ENCODE data around the gene GFOD2.
"Not testable (repeated sequence)": the region's sequence is repeated elsewhere in the genome, so short reads cannot be mapped to it uniquely, and the experiment has no call there.

The GFOD2 gene

DNA sequence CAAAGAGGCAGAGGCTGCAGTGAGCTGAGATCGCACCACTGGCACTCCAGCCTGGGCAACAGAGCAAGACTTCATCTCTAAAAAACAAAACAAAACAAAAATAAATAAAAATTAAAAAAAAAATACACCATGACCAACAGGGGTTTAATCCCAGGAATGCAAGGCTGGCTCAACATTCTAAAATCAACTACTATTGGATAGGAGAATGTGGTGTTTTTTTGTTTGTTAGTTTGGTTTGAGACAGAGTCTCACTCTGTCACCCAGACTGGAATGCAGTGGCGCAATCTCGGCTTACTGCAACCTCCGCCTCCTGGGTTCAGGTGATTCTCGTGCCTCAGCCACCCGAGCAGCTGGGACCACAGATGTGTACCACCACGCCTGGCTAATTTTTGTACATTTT, 19.9 kb downstream of the GFOD2 start:
- H3K36me3 ChIP-seq (ENCODE audit: control insufficient read depth, insufficient read depth, low read length): no peaks in the 10 kb centered on the region
- H3K27me3 ChIP-seq (ENCODE audit: control insufficient read depth, insufficient read depth, low read length): no peaks in the 10 kb centered on the region
- no peaks in the 10 kb centered on the region for H3K9me3 ChIP-seq (ENCODE audit: control insufficient read depth, insufficient read depth, low read length)
- no peak overlapping the region for H3K4me3 ChIP-seq (ENCODE audit: low read depth, low read length)
- H3K9ac ChIP-seq (ENCODE audit: low read depth, low read length): no peak overlapping the region
- peaks cover 2% of the 10 kb centered on the region for H3K4me1 ChIP-seq (ENCODE audit: control insufficient read depth, insufficient read depth, low read length)

DNA sequence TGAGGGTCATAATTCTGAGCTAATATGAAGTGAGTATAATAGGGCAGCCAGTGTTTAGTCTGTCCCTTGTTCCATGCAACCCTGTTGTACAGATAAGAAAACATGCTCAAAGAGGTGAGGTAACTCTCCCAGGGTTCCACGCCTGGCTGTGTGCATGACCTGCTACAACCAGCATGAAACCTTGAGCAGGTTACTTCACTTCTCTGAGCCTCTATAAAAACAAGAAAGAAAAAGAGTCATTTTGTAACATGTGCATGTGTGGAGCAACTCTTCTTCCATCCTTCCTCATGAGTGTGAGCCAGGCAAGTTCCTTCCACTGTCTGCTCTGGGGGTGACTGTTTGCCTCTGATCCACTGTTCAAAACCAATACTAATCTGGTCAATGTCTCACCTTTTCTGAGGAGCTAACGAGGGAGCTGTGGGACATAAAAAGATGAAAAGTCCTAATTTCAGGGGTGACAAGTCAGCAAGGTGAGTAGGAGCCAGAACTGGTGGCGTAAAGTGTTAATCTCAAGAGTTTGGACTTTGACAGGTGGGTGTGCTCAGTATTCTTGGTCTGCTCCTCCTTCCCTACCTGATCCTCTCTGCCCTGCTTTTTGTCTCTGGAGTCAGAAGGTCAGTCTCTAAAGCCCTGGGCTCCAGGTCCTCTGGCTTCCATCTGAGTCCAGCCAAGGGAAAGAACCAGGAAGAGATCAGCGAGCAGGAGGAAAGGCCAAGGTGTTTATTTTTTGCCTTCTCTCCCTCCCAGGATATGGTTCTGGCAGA, 21.5 kb downstream of the GFOD2 start:
- Histone ChIP-seq H3K4me1 (ENCODE audit: control insufficient read depth, insufficient read depth, low read length) (peaks cover 2% of the 10 kb centered on the region), H3K4me3 (ENCODE audit: low read depth, low read length) (no peak overlapping the region), H3K36me3 (ENCODE audit: control insufficient read depth, insufficient read depth, low read length) (no peaks in the 10 kb centered on the region), H3K9ac (ENCODE audit: low read depth, low read length) (no peak overlapping the region), H3K9me3 (ENCODE audit: control insufficient read depth, insufficient read depth, low read length) (no peaks in the 10 kb centered on the region), H3K27me3 (ENCODE audit: control insufficient read depth, insufficient read depth, low read length) (no peaks in the 10 kb centered on the region)

DNA sequence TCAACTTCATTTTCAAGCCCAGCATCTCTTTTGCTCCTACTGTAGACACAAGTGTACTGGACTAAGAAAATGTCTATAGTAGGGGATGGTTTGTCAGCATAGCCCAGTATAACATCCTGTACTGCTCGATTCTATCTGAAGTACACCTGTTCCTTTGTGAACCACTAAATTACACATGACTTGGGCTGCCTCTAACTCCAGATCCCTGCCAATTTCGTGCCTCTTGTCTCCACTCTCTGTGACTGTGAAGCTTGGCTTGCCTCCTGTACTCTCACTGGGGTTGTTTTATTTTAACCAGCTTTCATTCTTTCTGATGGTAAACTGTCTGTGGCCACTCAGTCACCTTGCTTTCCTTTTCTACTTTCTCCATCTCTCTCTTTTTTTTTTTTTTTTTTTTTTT, 24.5 kb downstream of the GFOD2 start:
- no peaks in the 10 kb centered on the region for H3K27me3 ChIP-seq (ENCODE audit: control insufficient read depth, insufficient read depth, low read length)
- H3K9ac ChIP-seq (ENCODE audit: low read depth, low read length): no peak overlapping the region
- H3K9me3 ChIP-seq (ENCODE audit: control insufficient read depth, insufficient read depth, low read length): no peaks in the 10 kb centered on the region
- no peaks in the 10 kb centered on the region for H3K36me3 ChIP-seq (ENCODE audit: control insufficient read depth, insufficient read depth, low read length)
- H3K4me3 ChIP-seq (ENCODE audit: low read depth, low read length): no peak overlapping the region
- no peaks in the 10 kb centered on the region for H3K4me1 ChIP-seq (ENCODE audit: control insufficient read depth, insufficient read depth, low read length)

DNA sequence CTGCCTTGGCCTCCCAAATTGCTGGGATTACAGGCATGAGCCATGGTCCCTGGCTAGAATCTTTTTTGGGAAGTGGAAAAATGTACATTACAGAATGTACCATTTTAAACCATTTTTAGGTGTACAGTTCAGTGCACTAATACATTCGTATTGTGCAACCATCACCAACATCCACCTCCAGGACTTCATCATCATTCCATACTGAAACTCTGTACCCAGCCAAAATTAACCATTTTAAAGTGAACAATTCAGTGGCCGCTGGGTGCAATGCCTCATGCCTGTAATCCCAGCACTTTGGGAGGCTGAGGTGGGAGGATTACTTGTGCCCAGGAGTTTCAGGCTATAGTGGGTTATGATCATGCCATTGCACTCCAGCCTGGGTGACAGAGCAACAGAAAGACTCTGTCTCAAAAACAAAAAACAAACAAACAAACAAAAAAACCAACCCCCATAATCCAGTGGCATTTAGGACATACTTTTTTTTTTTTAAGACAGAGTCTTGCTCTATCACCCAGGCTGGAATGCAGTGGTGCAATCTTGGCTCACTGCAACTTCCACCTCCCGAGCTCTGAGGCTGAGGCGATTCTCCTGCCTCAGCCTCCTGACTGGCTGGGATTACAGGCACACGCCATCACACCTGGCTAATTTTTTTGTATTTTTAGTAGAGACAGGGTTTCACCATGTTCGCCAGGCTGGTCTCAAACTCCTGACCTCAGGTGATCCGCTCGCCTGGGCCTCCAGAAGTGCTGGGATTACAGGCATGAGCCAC, 25.4 kb downstream of the GFOD2 start:
- H3K9me3 ChIP-seq (ENCODE audit: control insufficient read depth, insufficient read depth, low read length); H3K9ac ChIP-seq (ENCODE audit: low read depth, low read length); H3K4me3 ChIP-seq (ENCODE audit: low read depth, low read length); H3K36me3 ChIP-seq (ENCODE audit: control insufficient read depth, insufficient read depth, low read length); H3K27me3 ChIP-seq (ENCODE audit: control insufficient read depth, insufficient read depth, low read length); H3K4me1 ChIP-seq (ENCODE audit: control insufficient read depth, insufficient read depth, low read length): not testable (repeated sequence)

DNA sequence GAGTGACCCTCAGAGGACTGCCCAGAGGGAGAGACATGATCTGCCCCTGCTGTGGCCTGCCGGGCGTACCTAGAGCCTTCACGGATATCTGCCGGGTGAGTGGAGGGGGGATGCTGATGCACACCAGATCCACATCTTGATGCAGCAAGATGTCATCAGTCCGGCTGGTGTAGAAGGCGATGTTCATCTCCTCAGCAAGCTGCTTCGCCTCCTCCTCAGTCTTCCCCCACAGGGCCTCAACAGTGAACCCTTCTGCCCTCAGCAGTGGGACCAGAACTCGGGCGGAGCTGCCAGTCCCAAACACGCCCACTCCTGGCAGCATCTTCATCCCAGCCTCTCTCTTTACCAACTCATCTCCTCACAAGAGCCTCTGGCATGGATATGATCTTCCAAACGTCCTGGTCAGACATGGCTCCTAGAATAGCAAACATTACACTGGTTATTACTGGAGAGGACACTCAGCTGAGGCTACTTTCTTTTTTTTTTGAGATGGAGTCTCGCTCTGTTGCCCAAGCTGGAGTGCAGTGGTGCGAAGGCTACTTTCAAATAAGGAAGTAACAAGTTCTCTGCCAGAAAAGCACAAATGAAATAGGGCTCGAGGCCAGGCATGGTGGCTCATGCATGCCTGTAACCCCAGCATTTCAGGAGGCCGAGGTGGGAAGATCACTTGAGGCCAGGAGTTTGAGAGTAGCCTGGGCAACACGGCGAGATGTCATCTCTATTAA, 33.6 kb downstream of the GFOD2 start:
- Histone ChIP-seq H3K36me3 (ENCODE audit: control insufficient read depth, insufficient read depth, low read length) (peaks cover 10% of the 10 kb centered on the region), H3K9me3 (ENCODE audit: control insufficient read depth, insufficient read depth, low read length) (no peaks in the 10 kb centered on the region), H3K4me1 (ENCODE audit: control insufficient read depth, insufficient read depth, low read length) (no peaks in the 10 kb centered on the region), H3K9ac (ENCODE audit: low read depth, low read length) (no peak overlapping the region), H3K4me3 (ENCODE audit: low read depth, low read length) (no peak overlapping the region), H3K27me3 (ENCODE audit: control insufficient read depth, insufficient read depth, low read length) (no peaks in the 10 kb centered on the region)

DNA sequence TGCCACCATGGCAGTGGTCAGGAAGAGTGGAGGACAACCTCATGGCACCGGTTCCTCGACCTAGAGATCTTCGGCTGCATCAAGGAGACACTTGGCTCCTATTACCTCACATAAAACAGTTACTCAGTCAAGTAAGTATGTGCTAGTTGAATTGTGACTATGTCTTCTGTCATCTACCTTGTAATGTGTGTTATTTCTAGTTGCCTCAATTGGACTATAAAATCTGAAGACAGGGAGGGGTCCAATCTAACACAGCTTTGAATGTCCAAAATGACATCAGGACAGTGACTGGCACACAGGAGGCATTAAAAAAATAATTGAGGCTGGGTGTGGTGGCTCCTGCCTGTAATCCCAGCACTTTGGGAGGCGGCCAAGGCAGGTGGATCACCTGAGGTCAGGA, 35.3 kb downstream of the GFOD2 start:
- Histone ChIP-seq H3K4me1 (ENCODE audit: control insufficient read depth, insufficient read depth, low read length) (no peaks in the 10 kb centered on the region), H3K27me3 (ENCODE audit: control insufficient read depth, insufficient read depth, low read length) (no peaks in the 10 kb centered on the region), H3K9ac (ENCODE audit: low read depth, low read length) (no peak overlapping the region), H3K9me3 (ENCODE audit: control insufficient read depth, insufficient read depth, low read length) (no peaks in the 10 kb centered on the region), H3K4me3 (ENCODE audit: low read depth, low read length) (no peak overlapping the region), H3K36me3 (ENCODE audit: control insufficient read depth, insufficient read depth, low read length) (peaks cover 10% of the 10 kb centered on the region)

DNA sequence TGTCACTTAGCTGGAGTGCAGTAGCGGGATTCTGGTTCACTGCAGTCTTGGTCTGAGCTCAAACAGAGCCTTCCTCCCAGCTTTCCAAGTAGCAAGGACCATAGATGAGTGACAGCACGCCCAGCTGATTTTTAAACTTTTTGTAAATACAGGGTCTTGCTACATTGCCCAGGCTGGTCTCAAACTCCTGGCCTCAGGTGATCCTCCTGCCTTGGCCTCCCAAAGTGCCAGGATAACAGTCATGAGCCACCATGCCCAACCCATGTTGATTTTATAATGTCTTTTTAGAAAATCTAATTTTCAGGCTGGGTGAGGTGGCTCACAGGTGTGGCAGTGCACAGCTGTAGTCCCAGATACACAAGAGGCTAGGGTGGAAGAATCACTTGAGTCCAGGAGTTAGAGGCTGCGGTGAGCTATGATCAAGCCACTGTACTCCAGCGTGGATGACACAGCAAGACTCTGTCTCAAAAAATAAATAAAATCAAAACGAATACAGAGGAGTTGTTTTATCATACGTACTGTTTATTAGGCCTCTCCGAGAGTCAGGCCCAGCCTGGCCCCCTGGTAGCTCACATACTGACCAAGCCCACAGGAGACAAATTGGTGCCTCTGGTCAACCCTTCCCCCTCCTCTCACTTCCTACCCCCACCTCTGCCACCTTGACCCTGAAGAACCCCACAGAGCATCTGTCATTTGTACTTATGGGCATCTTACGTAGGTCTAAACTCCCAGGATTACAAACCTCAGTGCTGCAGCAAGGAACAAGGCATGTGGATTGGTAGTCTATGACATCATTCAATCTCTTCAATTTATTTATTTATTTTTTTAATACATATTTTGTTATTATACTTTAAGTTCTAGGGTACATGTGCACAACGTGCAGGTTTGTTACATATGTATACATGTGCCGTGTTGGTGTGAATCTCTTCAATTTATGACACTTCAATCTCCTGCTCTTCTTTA, 38.9 kb downstream of the GFOD2 start:
- Histone ChIP-seq H3K4me1 (ENCODE audit: control insufficient read depth, insufficient read depth, low read length) (no peaks in the 10 kb centered on the region), H3K4me3 (ENCODE audit: low read depth, low read length) (no peak overlapping the region), H3K27me3 (ENCODE audit: control insufficient read depth, insufficient read depth, low read length) (no peaks in the 10 kb centered on the region), H3K9me3 (ENCODE audit: control insufficient read depth, insufficient read depth, low read length) (no peaks in the 10 kb centered on the region), H3K9ac (ENCODE audit: low read depth, low read length) (no peak overlapping the region), H3K36me3 (ENCODE audit: control insufficient read depth, insufficient read depth, low read length) (peaks cover 12% of the 10 kb centered on the region)

DNA sequence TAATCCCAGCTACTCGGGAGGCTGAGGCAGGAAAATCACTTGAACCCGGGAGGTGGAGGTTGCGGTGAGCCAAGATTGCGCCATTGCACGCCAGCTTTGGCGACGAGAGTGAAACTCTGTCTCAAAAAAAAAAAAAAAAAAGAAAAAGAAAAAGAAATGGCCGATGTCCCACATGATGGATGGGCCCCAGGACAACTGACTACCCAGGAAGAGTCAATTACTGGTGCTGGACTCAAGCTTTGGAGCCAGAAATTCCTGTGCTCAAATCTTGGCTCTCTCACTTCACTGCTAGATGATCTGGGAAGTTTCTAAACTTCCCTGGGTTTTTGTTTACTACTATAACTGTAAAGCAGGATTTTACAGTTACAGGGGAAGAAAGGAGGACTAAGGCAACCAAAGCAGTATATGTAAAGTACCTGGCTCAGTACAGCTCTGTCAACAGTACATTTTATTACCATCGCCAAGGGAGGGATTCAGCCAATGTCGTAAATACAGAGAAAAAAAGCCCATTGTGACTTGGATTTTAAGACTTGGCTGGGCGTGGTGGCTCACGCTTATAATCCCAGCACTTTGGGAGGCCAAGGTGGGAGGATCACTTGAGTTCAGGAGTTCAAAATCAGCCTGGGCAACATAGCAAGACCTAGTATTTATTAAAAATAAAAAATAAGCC, 40.6 kb downstream of the GFOD2 start:
- H3K4me3 ChIP-seq (ENCODE audit: low read depth, low read length): no peak overlapping the region
- no peak overlapping the region for H3K9ac ChIP-seq (ENCODE audit: low read depth, low read length)
- H3K9me3 ChIP-seq (ENCODE audit: control insufficient read depth, insufficient read depth, low read length): no peaks in the 10 kb centered on the region
- H3K4me1 ChIP-seq (ENCODE audit: control insufficient read depth, insufficient read depth, low read length): no peaks in the 10 kb centered on the region
- H3K36me3 ChIP-seq (ENCODE audit: control insufficient read depth, insufficient read depth, low read length): peaks cover 6% of the 10 kb centered on the region
- no peaks in the 10 kb centered on the region for H3K27me3 ChIP-seq (ENCODE audit: control insufficient read depth, insufficient read depth, low read length)

DNA sequence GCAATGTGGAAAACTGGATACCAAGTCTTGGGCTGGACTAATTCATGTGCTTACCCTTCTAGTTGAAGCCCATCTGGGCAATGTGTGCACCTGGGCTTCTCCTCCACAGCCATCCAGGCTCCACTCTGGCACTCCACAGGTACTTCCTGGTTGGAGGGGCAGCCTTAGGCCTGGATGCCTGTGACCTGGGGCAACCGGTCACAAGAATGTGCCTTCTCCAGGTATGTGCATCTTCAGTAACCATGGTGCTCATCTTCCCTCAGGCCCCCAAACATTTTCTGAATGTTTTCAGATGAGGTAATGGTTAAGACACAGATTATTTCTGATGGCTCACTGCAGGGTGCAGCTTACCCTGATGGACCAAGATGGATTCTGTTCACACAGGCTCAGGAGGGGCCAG, 41.4 kb downstream of the GFOD2 start:
- peaks cover 6% of the 10 kb centered on the region for H3K36me3 ChIP-seq (ENCODE audit: control insufficient read depth, insufficient read depth, low read length)
- H3K27me3 ChIP-seq (ENCODE audit: control insufficient read depth, insufficient read depth, low read length): no peaks in the 10 kb centered on the region
- H3K4me3 ChIP-seq (ENCODE audit: low read depth, low read length): no peak overlapping the region
- H3K9me3 ChIP-seq (ENCODE audit: control insufficient read depth, insufficient read depth, low read length): no peaks in the 10 kb centered on the region
- H3K9ac ChIP-seq (ENCODE audit: low read depth, low read length): no peak overlapping the region
- peaks cover 2% of the 10 kb centered on the region for H3K4me1 ChIP-seq (ENCODE audit: control insufficient read depth, insufficient read depth, low read length)

DNA sequence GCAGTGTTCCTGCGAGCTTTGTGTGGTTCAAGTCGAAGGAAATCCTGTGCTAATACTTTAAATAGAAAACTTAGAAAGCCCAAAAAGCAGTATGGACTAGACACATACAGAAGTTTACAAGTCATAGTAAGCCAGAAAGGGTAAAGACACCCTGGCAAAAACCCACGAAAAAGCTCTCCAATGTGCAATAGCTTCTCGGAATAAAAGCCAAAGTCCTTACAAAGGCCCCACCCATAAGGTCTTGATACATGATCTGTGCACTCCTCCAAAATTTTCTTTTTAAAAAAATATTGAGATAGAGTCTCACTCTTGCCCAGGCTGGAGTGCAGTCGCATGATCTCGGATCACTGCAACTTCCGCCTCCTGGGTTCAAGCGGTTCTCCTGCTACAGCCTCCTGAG, 42.2 kb downstream of the GFOD2 start:
- Histone ChIP-seq H3K4me3 (ENCODE audit: low read depth, low read length) (no peak overlapping the region), H3K9ac (ENCODE audit: low read depth, low read length) (no peak overlapping the region), H3K36me3 (ENCODE audit: control insufficient read depth, insufficient read depth, low read length) (peaks cover 6% of the 10 kb centered on the region), H3K27me3 (ENCODE audit: control insufficient read depth, insufficient read depth, low read length) (no peaks in the 10 kb centered on the region), H3K4me1 (ENCODE audit: control insufficient read depth, insufficient read depth, low read length) (peaks cover 2% of the 10 kb centered on the region), H3K9me3 (ENCODE audit: control insufficient read depth, insufficient read depth, low read length) (no peaks in the 10 kb centered on the region)

DNA sequence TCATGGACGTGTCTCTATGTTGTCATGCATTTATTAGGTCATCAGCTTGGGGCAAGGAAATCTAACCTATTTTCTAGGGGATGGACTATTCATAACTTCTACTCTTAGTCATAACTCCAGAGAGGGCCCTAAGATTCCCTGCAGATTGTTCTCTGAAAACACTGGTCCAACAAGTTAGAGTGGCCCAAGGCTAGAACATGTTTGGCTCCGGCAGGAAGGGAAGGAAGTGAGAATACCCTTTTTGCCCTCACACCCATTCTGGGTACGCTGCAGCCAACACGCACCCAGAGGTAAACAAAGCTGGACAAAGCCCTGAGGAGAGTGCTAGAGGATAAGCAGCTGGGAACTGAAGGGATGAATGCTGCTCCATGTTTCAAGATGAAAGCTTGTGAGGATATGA, 42.6 kb downstream of the GFOD2 start:
- peaks cover 6% of the 10 kb centered on the region for H3K36me3 ChIP-seq (ENCODE audit: control insufficient read depth, insufficient read depth, low read length)
- peaks cover 2% of the 10 kb centered on the region for H3K4me1 ChIP-seq (ENCODE audit: control insufficient read depth, insufficient read depth, low read length)
- H3K4me3 ChIP-seq (ENCODE audit: low read depth, low read length): no peak overlapping the region
- H3K9ac ChIP-seq (ENCODE audit: low read depth, low read length): no peak overlapping the region
- H3K27me3 ChIP-seq (ENCODE audit: control insufficient read depth, insufficient read depth, low read length): no peaks in the 10 kb centered on the region
- no peaks in the 10 kb centered on the region for H3K9me3 ChIP-seq (ENCODE audit: control insufficient read depth, insufficient read depth, low read length)

All from iPS-15b (cell line).